NCI-H2227 treated with DMSO at 0.1 percent for 48 hours (cell line): ENCODE data around the gene NPIPB5.
"Not testable (repeated sequence)": the region's sequence is repeated elsewhere in the genome, so short reads cannot be mapped to it uniquely, and the experiment has no call there.

ENCODE experiments used
- DNase-seq: peaks from one replicate; lab custom pipeline; 2025; lab: John Stamatoyannopoulos, UW

NPIPB5 gene

DNA sequence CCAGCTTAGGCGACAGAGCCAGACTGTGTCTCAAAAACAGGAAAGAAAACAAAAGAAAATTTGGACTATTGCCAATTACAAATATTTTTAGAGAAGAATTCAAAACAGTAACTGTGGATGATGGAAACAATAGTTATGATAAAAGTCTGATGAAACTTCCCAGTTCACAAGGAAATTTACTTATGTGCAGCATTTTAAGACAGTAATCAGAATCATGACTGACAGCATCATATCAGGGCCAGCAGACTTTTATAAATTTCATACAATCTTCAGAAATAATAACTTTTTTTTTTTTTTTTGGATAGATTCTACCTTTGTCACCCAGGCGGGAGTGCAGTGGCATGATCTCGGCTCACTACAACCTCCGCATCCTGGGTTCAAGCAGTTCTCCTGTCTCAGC is at the start of gene NPIPB5:
Gene NPIPB5 (plus strand): TSS at position 301 of the 400 bp plus-strand sequence. CDS start 2,911 bp downstream, outside the sequence.
- not testable (repeated sequence) for DNase-seq

DNA sequence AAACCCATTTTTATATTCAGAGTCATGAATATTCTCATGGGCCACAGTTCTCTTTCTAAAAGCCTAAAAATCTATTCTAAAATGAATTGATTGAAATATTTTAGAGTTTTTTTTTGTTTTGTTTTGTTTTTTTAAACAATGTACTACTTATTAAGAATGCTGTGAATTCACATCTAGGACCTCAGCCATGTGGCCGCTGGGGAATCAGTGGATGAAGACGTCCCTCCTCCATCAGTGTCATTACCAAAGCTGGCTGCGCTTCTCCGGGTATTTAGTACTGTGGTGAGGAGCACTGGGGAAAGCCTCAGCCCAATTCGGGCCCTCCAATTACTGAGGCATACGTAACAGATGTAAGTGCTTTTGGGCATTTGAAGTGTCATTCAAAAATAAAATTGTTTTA is 41.8 kb upstream of the NPIPB5 start:
- not testable (repeated sequence) for DNase-seq

DNA sequence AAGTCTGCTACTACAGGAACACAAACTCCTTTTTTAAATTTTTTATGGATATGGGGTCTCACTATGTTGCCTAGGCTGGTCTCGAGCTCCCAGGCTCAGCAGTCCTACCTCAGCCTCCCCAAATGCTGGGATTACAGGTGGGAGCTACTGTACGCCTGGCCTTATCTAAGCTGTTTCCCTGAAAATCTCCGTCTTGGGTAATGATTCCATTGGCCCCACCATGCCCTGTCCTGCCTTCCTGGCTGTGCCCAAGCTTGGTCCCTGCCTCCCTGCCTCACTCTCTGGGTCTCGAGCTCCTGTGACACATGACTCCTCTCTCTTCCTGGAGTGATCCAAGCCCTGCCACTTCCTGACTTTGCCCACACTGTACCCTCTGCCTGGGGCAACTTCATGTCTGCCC is 27.3 kb downstream of the NPIPB5 start:
- DNase-seq: not testable (repeated sequence)

DNA sequence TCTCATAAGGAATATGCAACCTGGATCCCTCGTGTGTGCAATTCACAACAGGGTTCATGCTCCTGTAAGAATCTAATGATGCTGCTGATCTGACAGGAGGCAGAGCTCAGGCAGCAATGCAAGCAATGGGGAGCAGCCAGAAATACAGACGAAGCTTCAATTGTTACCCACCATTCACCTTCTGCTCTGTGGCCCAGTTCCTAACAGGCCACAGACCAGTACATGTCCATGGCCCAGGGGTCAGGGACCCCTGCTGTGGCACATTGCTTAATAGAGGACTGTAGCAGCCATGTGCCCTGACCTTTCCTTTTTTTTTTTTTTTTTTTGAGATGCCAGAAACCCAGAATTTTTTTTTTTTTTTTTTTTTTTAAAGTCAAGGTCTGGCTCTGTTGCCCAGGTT is 34.1 kb downstream of the NPIPB5 start:
- DNase-seq: not testable (repeated sequence)

DNA sequence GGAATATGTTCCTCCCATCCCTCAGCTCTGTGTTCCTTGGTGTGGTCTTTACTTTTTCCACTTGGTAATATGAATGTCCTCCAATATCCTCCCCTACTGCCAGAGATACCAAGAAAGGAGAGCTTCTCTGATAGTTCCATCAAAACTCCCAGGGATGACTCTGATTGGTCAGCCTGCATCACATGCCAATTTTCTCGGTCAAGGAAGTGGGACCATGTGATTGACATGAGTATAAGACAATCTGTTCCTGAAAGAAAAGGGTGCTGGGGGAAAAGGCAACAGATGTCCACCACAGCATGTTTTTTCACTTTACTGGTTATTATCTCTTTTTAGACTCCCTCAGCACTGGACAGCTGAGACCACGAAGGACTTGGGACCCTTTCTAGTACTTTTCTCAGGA is 35.9 kb downstream of the NPIPB5 start:
- not testable (repeated sequence) for DNase-seq

DNA sequence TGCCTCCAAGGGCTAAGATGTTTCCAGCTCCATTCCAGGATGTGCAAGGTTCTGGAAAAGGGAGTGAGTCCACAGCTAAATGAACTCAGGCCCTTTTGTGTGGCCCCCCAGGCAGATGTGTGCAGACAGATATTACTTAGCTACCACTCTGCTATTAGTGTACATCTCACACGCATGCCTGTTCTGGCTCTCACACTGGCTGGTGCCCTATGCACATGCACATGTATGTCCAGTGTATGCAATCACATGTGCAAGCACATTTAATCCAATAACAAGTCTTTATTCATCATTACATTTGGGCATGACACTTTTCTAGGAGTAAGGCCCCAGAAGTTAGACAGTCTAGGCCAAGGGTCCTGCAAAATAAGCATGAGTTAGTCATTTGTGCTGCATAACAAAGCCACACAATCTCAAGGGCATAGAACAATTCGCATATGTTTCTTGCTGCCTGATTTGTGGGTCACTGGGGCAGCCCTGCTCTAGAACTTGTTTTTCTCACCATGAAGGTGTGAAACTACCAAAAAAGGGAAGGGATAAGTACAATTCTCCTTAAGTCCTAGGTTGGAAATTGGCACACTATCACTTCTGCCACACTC is 36.6 kb downstream of the NPIPB5 start:
- not testable (repeated sequence) for DNase-seq

DNA sequence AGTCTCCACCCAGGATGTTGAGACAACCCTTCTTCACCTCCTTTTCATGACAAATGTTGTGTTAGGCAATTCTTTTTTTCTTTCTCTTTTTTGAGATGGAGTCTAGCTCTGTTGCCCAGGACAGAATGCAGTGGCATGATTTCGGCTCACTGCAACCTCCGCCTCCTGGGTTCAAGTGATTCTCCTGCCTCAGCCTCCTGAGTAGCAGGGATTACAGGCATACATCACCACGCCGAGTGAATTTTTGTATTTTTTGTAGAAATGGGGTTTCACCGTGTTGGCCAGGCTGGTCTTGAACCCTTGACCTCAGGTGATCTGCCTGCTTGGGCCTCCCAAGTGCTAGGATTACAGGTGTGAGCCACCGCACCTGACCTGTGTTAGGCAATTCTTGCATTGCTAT is 39.2 kb downstream of the NPIPB5 start:
- DNase-seq: not testable (repeated sequence)

DNA sequence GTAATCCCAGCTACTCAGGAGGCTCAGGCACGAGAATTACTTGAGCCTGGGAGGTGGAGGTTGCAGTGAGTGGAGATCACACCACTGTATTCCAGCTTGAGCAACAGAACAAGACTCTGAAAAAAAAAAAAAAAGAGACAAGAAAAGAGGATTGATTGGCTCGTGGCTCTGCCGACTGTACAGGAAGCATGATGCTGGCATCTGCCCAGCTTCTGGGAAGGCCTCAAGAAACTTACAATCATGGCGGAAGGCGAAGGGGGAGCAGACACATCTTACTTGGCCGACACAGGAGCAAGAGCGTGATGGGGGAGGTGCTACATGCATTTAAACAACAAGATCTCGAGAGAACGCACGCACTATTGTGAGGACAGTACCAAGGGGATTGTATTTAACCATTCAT is 40.5 kb downstream of the NPIPB5 start:
- not testable (repeated sequence) for DNase-seq

DNA sequence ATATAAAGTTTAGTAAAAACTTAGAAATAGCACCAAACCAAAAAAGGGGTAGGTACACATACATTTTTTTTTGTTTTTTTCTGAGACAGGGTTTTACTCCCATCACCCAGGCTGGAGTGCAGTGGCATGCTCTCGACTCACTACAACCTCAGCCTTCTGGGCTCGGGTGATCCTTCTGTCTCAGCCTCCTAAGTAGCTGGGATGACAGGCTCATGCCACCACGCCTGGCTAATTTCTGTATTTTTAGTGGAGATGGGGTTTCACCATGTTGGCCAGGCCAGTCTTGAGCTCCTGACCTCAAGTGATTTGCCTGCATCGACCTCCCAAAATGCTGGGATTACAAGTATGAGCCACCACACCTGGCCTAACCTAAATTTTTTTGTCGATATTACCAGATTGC is 41.0 kb downstream of the NPIPB5 start:
- not testable (repeated sequence) for DNase-seq

DNA sequence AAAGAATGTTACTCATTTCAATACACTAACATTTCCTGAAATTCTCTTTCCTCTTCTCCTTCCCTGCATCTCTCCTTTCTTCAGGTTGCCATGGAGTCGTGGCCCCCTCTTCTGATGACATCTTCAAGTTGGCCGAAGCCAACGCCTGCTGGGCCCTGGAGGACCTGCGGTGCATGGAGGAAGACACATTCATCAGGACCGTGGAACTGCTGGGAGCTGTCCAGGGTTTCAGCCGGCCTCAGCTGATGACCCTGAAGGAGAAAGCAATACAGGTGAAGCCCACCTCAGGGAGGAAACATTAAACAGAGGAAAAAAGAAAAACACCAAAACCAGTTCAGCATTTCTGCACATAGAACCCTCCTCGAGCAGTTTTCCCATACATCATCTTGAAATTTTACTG is 46.1 kb downstream of the NPIPB5 start:
- not testable (repeated sequence) for DNase-seq
